NT2/D1 (cell line): ENCODE data around the gene PJA2.

Experiments
- SUZ12 ChIP-seq: IDR thresholded peaks from 2 replicates; pipeline ENCODE4 v1.6.1; 2011; ENCODE audit not compliant: insufficient read length, insufficient read depth; ENCODE audit errors: extremely low read depth
- YY1 ChIP-seq: IDR thresholded peaks from 2 replicates; pipeline ENCODE4 v1.6.1; 2011; ENCODE audit not compliant: insufficient read length, insufficient read depth
- ZNF274 ChIP-seq: IDR thresholded peaks from 2 replicates; pipeline ENCODE4 v1.6.1; 2011; ENCODE audit warnings: mild to moderate bottlenecking, low read depth, low read length

- TF ChIP-seq SUZ12 (no peak), YY1 (no peak), ZNF274 (no peak)
Observed at GRCh38 chr5:109354761-109355160, 55.0 kb downstream of the PJA2 start.
